ENCODE results near the gene PRDM15.

Gene PRDM15

DNA sequence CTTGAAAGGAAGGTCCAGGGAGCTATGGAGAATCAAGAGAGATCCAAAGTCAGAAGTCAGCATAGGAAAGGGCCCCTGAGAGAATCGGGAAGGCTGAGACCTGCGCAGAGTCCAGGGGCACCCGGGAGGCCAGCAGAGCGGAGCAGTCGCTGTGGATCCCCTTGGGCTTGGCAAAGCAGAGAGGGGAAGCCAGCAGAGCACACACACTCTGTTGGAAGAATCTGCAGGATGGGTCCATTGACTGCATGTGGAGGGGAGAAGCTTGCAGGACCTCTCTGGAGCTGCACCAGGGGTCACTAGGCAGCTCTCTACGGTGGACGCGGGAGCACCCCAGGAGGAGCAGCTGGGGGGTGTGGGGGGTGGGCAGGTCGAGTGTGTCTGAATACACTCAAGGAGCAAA is 118.7 kb downstream of the PRDM15 start:
- DNase-seq: no peak

DNA sequence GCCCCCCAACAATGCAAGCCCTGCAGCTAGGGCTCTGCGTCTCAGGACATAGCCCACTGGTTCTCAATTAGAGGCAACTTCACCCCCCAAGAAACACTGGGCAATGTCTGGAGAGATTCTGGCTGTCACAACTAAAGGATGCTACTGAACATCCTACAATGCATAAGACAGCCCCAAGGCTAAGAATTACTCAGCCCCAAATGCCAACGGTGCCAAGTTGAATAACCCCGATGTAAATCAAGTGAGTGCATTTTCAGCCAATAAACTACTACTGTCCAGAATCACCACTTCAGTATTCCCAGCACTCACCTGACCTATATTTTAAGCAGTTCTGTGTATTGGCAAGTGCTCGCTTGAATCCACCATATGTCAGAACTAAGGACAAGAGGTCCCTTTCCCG is 119.2 kb downstream of the PRDM15 start:
- no peak for DNase-seq

DNA sequence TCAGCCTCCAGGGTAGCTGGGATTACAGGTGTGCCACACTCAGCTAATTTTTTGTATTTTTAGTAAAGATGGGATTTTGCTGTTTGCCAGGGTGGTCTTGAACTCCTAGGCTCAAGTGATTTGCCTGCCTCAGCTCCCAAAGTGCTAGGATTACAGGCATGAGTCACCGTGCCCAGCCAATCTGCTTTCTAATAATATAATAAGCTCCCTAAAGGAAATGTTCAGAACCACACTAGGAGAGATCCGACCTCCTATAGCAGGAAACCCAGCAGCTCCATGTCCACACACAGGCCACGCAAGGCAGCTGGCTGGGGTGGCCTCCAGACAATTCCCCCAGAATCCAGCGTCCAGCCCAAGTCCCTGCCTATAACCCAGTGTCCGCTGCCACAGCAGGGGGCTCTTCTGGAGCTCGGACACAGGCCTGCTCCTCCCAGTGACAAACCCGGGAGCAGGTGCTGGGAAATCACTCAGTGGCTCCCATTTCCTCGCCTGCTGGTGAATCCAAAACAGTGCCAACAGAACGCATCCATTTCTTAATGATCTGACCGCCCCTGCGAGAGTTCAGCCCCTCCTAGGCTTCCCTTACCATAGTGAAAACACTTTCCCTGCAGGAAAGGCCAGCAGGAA is 119.8 kb downstream of the PRDM15 start:
- no peak for DNase-seq

DNA sequence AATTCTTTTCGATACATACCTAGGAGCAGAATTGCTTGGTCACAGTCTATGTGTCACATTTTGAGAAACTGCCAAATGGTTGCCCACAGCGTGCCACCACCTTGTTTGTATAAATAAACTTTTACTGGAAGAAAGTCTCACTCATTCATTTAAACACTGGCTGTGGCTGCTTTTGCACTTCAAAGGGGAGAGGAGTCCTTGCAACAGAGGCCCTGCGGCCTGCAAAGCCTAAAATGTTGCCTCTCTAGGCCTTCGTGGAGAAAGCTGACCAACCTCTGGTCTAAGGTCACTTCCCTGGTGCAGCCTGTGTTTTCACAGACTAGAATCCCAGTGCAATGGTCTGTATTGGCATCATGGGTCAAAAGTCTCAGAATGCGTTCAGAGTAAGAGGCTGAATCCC is 120.6 kb downstream of the PRDM15 start:
- DNase-seq: no peak

DNA sequence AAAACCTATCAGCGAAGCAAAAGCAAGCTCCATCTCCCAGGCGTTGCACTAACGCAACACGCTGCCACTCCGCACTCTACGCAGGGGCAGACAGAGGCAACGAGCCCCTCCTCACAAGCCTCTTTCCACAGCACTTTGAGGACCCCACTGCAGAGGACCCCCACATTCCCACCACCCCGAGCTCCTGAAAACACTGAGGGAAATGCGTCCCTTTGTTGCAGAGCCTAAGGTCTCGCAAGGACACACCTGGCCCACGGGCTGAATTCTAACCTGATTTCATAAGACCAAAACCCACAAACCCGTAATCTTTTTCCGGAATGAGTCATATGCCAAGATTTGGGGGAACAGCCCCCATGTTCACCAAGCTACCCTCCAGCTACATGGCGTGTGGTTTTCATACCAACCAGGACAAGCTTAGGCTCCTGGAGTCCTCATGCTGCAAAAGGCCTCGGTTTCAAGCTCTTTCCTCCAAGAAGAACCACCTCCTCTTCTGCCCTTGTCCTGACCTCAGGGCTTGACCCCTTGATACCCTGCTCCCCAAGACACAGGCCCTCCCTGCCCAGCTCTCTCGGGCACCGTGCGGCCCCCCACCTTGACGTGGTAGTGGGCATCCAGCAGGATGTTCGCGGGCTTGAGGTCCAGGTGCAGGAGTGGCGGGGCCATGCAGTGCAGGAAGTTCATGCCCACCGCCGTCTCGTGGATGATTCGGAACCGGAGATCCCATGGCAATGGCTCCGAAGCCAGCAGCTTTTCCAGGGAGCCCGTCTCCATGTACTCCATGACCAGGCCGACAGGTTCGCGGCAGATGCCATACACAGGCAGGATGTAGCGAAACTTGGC is 123.0 kb downstream of the PRDM15 start:
- no peak for DNase-seq

DNA sequence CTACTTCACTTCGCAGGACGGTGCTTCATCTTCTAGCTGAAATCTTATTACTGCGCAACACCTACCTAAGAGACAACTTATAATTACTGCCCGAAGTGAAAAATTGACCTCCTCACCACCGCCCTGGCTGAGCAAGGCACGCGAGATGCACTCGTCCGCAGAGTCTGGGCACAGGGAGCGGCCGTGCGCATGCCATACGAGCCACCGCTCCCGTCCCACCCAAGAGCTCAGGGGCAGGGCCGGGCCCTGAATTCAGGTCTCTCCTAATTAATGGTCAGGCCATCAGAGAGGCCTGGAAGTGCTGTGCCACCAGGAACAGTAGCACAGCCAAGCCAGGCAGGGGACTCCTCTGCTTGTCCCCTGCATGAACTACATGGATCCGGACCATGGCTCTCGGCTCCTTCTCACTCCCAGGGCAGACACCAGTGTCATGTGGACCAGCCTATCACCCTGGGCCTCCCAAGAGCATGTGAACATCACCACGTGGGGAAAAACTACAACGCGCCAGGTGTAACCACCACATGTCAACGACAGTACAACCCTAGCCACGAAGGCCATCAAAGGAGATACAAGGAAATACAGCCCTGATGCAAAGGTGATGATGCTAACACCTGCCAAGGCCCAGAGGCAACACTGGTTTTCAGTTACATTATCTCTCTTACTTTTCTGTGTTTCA is 123.7 kb downstream of the PRDM15 start:
- DNase-seq: no peak

DNA sequence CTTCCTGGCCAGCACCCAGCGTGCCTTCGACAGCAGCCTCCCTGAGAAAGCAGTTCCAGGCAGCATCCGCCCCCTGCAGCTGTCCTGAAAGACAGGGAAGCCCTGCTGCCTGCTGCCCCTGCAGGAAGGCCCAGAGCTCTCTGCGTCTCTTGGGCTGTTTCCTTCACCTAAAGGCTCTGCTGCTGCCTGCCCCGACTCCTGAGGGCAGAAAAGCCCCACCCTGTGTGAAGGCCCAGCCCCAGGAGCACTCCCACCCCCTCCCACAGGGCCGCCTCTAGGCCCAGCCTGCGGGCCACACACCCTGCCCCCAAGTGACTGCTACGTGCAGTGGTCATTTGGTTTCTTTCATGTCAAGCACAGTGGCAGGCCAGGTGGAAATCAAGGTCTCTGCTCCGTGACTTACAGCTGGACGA is 124.7 kb downstream of the PRDM15 start:
- no peak for DNase-seq

DNA sequence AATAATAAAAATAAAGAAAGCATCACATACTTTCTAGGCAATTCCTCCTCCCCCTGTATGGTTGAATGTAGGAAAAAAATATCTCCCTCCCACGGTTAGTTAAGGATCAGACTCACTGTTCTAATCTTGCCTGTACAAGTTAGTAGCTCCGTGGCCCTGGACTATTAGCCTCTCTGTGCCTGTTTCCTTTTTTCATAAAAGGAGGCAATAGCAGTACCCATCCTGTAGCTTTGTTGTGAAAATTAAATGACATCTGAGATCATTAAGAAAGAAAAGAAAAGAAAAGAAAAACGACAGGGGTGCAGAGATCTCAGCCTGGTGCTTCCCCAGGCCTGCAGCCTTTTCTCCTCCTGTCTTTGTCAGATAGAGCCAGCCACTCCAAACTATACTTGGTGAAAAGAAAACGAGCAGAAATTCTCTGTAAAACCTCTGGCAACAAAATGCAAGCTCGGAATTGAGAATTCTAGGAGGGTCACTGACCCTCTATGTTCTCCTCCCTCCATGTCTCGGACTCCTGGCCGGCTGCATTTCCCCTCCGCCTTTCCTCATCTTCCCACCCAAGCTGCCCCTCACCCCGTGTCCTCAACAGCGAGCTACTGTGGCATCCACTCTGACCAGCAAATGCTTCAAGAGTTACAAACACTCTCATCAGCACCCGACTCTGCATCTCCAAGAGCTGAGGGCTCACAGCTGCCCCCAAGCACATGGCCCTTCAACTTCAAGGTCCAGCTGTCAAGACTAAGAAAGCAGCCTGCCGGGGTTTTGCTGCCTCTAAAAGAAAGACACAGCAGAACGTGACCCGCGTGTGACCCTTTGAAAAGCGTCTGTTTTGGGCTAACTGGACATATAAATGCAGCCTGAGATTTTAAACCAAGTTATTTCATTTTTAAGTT is 125.9 kb downstream of the PRDM15 start:
- DNase-seq: no peak

DNA sequence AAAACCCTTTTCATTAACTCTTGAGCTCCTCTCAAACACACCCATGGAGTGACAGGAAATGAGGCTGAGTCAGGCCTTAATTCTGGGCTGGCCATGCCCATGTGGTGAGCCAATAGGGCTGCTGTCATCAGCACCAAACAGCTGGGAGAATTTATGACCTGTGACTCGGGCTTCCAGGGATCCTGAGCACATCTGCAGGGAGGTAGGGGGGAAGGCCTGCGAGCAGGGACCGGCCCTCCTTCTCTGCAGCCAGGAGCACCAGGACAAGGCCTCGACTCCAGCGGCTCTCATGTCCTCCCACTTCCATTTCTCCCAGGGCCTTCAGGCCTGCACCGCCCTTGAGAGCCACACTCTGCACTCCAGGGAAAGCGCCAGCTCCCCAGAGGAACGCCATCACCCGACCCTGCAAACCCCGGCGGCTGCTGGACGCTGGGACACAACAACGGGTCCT is 126.9 kb downstream of the PRDM15 start:
- no peak for DNase-seq

DNA sequence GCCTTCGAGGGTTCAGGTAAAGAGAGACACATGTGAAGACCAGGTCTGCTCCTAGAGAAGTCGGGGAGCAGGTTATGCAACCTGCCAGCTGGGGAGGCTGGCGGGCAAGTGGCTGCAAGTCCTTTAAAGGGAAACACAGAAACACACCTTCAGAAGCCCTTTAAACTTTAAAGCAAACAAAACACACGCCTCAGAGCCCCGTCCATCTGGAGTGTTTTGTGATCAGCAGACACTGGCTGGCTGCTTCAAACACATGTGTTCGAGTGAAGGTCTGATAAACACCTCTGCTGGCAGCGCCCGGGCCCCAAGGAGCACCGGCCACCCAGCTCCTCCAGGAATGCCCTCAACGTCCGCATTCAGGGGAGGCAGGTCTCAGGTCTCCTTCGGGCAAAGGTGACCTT is 127.5 kb downstream of the PRDM15 start:
- DNase-seq: peak; percentile 61

DNA sequence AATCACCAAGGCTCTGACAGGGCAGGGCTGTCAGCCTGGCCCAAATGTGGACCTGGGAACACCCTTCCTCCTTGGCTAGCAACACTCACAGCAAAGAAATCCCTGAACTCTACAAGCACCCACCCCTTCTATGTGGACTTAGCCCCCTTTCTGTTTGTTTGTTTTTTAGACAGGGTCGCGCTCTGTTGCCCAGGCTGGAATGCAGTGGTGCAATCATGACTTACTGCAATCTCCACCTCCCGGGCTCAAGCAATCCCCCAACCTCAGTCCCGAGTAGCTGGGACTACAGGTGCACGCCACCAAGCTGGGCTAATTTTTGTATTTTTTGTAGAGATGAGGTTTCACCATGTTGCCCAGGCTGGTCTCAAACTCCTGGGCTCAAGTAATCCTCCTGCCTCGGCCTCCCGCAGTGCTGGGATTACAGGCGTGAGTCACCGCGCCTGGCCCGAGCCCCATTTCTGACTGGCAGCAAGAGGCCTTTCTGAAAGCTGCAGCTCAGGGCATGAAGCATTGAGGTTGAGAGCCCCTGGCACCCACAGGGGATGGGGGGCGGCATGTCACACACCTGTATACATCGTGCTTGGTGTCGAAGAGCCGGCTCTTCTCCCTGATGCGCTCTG is 128.5 kb downstream of the PRDM15 start:
- no peak for DNase-seq

DNA sequence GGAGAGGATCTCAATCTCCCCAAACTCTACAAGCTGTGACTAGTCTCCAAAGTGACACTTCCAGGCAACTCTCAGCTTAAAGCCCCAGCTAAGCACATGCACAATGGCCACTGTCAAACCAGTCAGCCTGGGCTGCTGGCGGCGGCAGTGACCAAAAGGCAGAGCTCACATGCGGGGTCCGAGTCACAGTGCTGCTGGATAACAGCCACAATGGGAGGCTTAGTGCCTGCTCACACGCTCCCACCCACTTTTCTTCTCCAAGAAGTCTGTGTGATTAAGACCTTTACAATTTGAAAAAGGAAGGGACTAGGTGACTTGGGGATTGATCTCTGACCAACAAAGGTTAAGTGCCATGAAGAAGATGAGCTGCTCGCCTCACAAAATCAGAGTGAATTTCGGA is 129.1 kb downstream of the PRDM15 start:
- DNase-seq: no peak

DNA sequence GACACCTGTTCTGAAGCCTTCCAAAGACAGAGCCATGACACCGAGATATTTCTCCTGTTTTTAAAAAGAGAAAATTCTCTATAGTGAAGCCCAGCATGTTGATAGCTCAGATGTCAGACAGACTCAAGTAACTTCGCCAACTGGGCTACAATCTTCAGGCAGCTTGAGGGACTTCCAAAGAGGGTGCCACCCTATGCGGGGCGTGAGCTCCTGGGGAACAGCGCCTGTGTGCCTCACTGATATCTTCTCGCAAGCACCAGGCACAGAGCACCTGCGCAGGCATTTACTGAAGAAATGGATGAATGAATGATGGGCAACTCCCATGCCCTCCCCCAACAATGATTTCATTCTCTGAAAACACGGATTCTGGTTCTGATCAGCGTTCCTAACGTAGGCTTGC is 129.9 kb downstream of the PRDM15 start:
- no peak for DNase-seq
